ENCODE results near the gene COL27A1.

DNA sequence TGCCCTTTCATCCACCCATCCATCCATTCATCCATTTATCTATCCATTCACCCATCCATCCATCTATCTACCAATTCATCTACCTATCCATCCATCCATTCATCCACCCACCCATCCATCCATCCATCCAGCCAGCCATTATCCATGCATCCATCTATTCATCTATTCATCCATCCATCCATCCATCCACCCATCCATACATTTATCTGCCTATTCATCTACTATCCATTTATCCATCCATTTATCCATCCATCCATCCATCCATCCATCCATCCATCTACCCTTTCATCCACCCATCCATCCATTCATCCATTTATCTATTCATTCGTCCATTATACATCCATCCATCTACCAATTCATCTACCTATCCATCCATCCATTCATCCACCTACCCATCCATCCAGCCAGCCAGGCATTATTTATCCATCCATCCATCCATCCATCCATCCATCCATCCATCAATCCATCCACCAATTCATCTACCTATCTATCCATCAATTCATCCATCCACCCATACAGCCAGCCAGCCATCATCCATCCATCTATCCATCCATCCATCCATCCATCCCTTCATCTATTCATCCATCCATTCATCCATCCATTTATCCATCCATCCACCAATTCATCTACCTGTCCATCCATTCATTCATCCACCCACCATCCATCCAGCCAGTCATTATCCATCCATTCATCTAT is 10.2 kb downstream of the COL27A1 start:
- TF ChIP-seq, protein P1, sequence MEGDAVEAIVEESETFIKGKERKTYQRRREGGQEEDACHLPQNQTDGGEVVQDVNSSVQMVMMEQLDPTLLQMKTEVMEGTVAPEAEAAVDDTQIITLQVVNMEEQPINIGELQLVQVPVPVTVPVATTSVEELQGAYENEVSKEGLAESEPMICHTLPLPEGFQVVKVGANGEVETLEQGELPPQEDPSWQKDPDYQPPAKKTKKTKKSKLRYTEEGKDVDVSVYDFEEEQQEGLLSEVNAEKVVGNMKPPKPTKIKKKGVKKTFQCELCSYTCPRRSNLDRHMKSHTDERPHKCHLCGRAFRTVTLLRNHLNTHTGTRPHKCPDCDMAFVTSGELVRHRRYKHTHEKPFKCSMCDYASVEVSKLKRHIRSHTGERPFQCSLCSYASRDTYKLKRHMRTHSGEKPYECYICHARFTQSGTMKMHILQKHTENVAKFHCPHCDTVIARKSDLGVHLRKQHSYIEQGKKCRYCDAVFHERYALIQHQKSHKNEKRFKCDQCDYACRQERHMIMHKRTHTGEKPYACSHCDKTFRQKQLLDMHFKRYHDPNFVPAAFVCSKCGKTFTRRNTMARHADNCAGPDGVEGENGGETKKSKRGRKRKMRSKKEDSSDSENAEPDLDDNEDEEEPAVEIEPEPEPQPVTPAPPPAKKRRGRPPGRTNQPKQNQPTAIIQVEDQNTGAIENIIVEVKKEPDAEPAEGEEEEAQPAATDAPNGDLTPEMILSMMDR (IDR thresholded peaks at IDR 0.05; ENCODE audit: low read length) = no peak
- TF ChIP-seq EZH2 (IDR thresholded peaks at IDR 0.05; ENCODE audit: borderline replicate concordance, low read length) = no peak

Data from OCI-LY1 (cell line).